GM12878 (cell line): ENCODE data around the gene C1orf198. TPM values are rescaled to one million over a fixed set of nuclear protein-coding genes. Genes with fewer than 3 reads are reported as not detected.

Experiments used
- ATAC-seq: fragments of 200-7000 bp; cut with Tn5 transposase; 3 replicates; pipeline ENCODE4 v1.9.1; 2020; ENCODE audit warnings: mild to moderate bottlenecking, moderate library complexity
- BruUV-seq: library from RNA; stranded (reverse); fragments of 400-500 nt; replicated peaks from 2 replicates; lab custom pipeline; 2021; lab: Mats Ljungman, UMichigan
- CTCF ChIA-PET: fragments of 300-600 bp; sonication (Branson Sonifier 250); formaldehyde crosslinking; extraction: SDS; loops from one replicate; lab custom pipeline; 2021; ENCODE audit warnings: inconsistent platforms; lab: Yijun Ruan, JAX
- POLR2A ChIA-PET: fragments of 350-600 bp; formaldehyde crosslinking; extraction: SDS; loops from one replicate; lab custom pipeline; 2021; ENCODE audit warnings: inconsistent platforms; lab: Charles Lee
- RAD21 ChIA-PET: fragments of 300-600 bp; sonication (Branson Sonifier 250); formaldehyde crosslinking; loops from one replicate; lab custom pipeline; 2023; ENCODE audit warnings: antibody characterized with exemption; ENCODE audit not compliant: unreplicated experiment; lab: Charles Lee
- SMC1A ChIA-PET: fragments of 300-600 bp; sonication (Branson Sonifier 250); formaldehyde crosslinking; loops from one replicate; lab custom pipeline; 2023; ENCODE audit not compliant: unreplicated experiment, uncharacterized antibody; lab: Charles Lee
- DNase-seq: peaks from one replicate; pipeline ENCODE4 v3.0.0-alpha.2; 2011; ENCODE audit warnings: low read depth, low spot score
- FAIRE-seq: peaks from 3 replicates; lab custom pipeline; 2011; peaks lifted over from hg19 to GRCh38; lab: Jason Lieb, UNC
- H2AFZ ChIP-seq: 2 replicates; pipeline ENCODE4 v1.6.0; 2011; ENCODE audit warnings: low read depth, low read length, control low read depth; ENCODE audit not compliant: control insufficient read depth
- H3K27ac ChIP-seq: 2 replicates; pipeline ENCODE4 v1.5.1; 2011; ENCODE audit warnings: control low read depth; ENCODE audit not compliant: control insufficient read depth, insufficient read depth
- H3K27me3 ChIP-seq, 2 experiments: replicated peaks in 1 of 2; 2 replicates each; pipeline versions ENCODE4 v1.6.0 to v1.6.1; 2011; ENCODE audit warnings: low read length in 1 of 2; ENCODE audit not compliant: control insufficient read depth in 2 of 2, insufficient read depth in 2 of 2
- H3K36me3 ChIP-seq, 2 experiments: 2 replicates each; pipeline ENCODE4 v1.5.1; 2011; ENCODE audit warnings: low read length in 1 of 2; ENCODE audit not compliant: control insufficient read depth in 2 of 2, insufficient read depth in 2 of 2
- H3K4me1 ChIP-seq: 2 replicates; pipeline ENCODE4 v1.6.1; 2011; ENCODE audit warnings: mild to moderate bottlenecking, low read length, moderate library complexity, mixed read lengths; ENCODE audit not compliant: control insufficient read depth, insufficient read depth
- H3K4me2 ChIP-seq: 2 replicates; pipeline ENCODE4 v1.6.0; 2011; ENCODE audit warnings: control low read depth; ENCODE audit not compliant: control insufficient read depth, insufficient read depth
- H3K4me3 ChIP-seq: fragments of 200-600 bp; sonication (generic); 2 replicates; pipeline ENCODE4 v1.5.1; 2016
- H3K79me2 ChIP-seq: 2 replicates; pipeline ENCODE4 v1.6.0; 2011; ENCODE audit warnings: low read length; ENCODE audit not compliant: control insufficient read depth, insufficient read depth
- H3K9ac ChIP-seq: 2 replicates; pipeline ENCODE4 v1.8.0; 2011; ENCODE audit warnings: low read length, control low read depth, mixed read lengths; ENCODE audit not compliant: control insufficient read depth, insufficient read depth
- H3K9me3 ChIP-seq: replicated peaks from 3 replicates; pipeline ENCODE4 v1.5.1; 2011; ENCODE audit warnings: mild to moderate bottlenecking, low read length; ENCODE audit not compliant: control insufficient read depth, insufficient read depth
- H4K20me1 ChIP-seq: 2 replicates; pipeline ENCODE4 v1.6.0; 2011; ENCODE audit not compliant: control insufficient read depth, insufficient read depth
- CTCF ChIP-seq, 3 experiments: IDR thresholded peaks in 2 of 3; conservative IDR thresholded peaks in 1 of 3; 2 replicates each; pipeline ENCODE4 v1.5.1; 2011; ENCODE audit warnings: low read depth in 3 of 3, low read length in 3 of 3, mild to moderate bottlenecking in 3 of 3, control low read depth in 2 of 3, moderate library complexity in 2 of 3, inconsistent platforms in 1 of 3, mixed read lengths in 1 of 3; ENCODE audit not compliant: control insufficient read depth in 2 of 3, insufficient read depth in 1 of 3; ENCODE audit errors: extremely low read depth in 1 of 3
- E4F1 ChIP-seq: fragments of 450-650 bp; IDR thresholded peaks from 2 replicates; pipeline ENCODE4 v1.6.1; 2018; ENCODE audit warnings: borderline replicate concordance, mild to moderate bottlenecking; ENCODE audit not compliant: partially characterized antibody
- MEF2B ChIP-seq: fragments of 450-650 bp; IDR thresholded peaks from 2 replicates; pipeline ENCODE4 v1.6.1; 2018; ENCODE audit warnings: mild to moderate bottlenecking, moderate library complexity; ENCODE audit not compliant: partially characterized antibody, poor library complexity, severe bottlenecking
- ZZZ3 ChIP-seq: IDR thresholded peaks from 2 replicates; pipeline ENCODE4 v1.6.1; 2011; ENCODE audit warnings: low read depth; ENCODE audit not compliant: control insufficient read depth, insufficient read length
- WGBS: methylation state at CpG from one replicate; pipeline ENCODE4 v1.1.6; 2016; ENCODE audit warnings: low lambda C conversion rate; ENCODE audit not compliant: insufficient replicate concordance, insufficient coverage; ENCODE audit errors: missing lambda C conversion rate; 5-methylcytosine and 5-hydroxymethylcytosine counted together
- in situ Hi-C: fragments of 300-500 bp; cut with MboI; formaldehyde crosslinking; loops from 9 replicates; pipeline ENCODE4 v1.14.3; 2018; ENCODE audit warnings: mixed read lengths
- intact Hi-C: fragments of 100-400 bp; cut with micrococcal nuclease; formaldehyde crosslinking; loops from one replicate; pipeline ENCODE4 v1.14.2; 2022; ENCODE audit not compliant: unreplicated experiment
- polyA plus RNA-seq, 11 experiments: library from polyadenylated mRNA; depleted of rRNA in 4 of 11; unstranded in 6 of 11; stranded (reverse) in 5 of 11; fragments of >200 nt; fragmentation: Nextera tagmentation in 4 of 11; fragmentation: Illumina TruSeq in 1 of 11; extraction: Ambion mirVana in 4 of 11; extraction: Trizol in 1 of 11; gene quantifications; 1 replicate in 1 of 11; 2 replicates in 10 of 11; pipeline versions ENCODE4 v1.2.1 to v1.2.3, GENCODE V29; 2011 to 2016; ENCODE audit warnings: inconsistent platforms in 2 of 11, missing spikeins in 2 of 11, low read depth in 1 of 11
- total RNA-seq, 4 experiments: library from RNA; depleted of rRNA in 3 of 4; stranded (reverse); fragments of >200 nt in 3 of 4; fragmentation: Illumina TruSeq in 1 of 4; extraction: Trizol in 1 of 4; gene quantifications; 2 replicates each; pipeline versions ENCODE4 v1.2.1 to v1.2.3, GENCODE V29; 2013 to 2021

Gene C1orf198
- total and polyA plus RNA-seq, 10 of the 15 experiments (the other 5 are each of a cell fraction or from before 2014, with no cell fraction given), result 0.16 to 2.8 (median 1.1) TPM

- Histone ChIP-seq H2AFZ (no peak overlapping the region), H3K4me1 (no peaks in the 10 kb centered on the region), H3K27ac (no peak overlapping the region), H3K27me3 (peaks cover 0 to 2% of the 10 kb centered on the region in 2 experiments; a peak in 2 of 4 replicates), H4K20me1 (no peaks in the 10 kb centered on the region), H3K79me2 (no peaks in the 10 kb centered on the region), H3K4me3 (no peak overlapping the region), H3K4me2 (no peak overlapping the region), H3K9me3 (no peaks in the 10 kb centered on the region), H3K36me3 (no peaks in the 10 kb centered on the region), H3K9ac (no peak overlapping the region)
- no peak for TF ChIP-seq E4F1
- TF ChIP-seq CTCF (IDR thresholded peaks at IDR 0.05 in 2 of 3, conservative IDR thresholded peaks at IDR 0.05 in 1 of 3; ENCODE audit: control insufficient read depth in 2 of 3, extremely low read depth in 1 of 3, insufficient read depth in 1 of 3, low read depth in 3 of 3, low read length in 3 of 3), result no peak
- no peak for TF ChIP-seq ZZZ3
- no peak for TF ChIP-seq MEF2B
- FAIRE-seq (no peak), ATAC-seq (no peak), DNase-seq (no peak)
- RAD21 ChIA-PET, result no interaction called here
- SMC1A ChIA-PET, result no interaction called here
- POLR2A ChIA-PET, result no interaction called here
- intact Hi-C loops, result no loop called here
- BruUV-seq, result no TSS peak
- CTCF ChIA-PET, result no interaction called here
- WGBS, result 55% methylated on average over 8 of the region's 8 CpGs
- in situ Hi-C loops, result no loop called here
These were observed 7.0 kb upstream of the C1orf198 start for GRCh38 chr1:230875370-230875769.
